Measurements from ENCODE around the gene IL21.
A peak's percentile ranks its signal among the peaks of the same experiment; 100 is the strongest.
"Not testable (repeated sequence)": the region's sequence is repeated elsewhere in the genome, so short reads cannot be mapped to it uniquely, and the experiment has no call there.

Gene IL21

DNA sequence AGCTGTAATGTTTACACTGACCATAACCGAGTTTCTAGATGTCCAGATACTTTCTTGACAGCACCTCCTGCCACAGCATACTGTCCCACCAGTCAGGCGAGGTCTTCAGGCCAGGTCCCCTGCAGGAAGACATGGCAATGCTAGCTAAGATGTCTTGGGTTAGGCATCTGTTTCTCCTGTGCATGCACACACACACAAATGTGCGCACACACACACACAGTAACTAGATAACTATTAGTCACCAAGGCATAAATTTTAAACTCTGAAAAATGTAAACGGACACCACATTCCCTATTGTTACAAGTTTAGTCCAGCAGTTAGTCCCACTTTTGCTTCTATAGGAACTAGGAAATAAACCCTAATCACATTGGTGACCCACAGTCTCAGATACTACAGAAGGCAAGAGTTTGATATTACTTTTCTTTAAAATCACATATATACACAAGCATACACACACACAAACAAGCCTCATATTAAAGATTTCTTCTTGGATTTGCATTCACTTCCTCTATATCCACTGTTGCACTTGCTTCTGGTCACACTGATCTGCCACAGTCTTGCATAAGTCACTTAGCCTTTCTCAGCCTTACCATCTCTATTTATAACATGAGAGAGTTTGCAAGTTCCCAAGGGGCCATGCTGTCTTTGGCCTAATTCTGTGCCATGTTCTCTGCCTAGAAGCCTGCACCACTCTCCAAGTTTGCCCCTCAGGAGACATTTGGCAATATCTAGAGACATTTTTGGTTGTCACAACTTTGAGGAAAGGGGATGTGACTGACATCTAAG is 32.2 kb downstream of the IL21 start:
- no peak overlapping the region for H3K27ac ChIP-seq
- DNase-seq (ENCODE audit: low read depth, low spot score) = no peak

DNA sequence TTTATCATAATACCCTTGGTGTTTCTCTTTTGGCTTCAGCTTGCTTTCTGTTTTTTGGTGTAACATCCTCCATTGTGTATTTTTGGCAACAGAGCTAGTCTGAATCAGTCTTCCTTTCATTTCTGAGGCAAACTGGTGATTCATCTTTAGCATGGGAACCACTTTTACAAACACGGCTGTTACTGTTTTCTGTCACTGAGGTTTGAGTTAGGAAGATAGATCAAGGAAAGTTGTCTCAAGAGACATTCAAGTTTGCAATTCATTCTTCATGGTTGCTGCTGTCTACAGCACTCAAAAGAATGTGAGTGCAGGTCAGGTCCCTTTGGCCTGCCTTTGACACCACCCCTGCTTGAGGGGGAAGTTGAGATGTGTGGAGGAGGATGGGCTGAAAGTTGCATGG is 36.3 kb downstream of the IL21 start:
- H3K27ac ChIP-seq = peak overlapping the region; percentile 8
- peak; percentile 34 for DNase-seq (ENCODE audit: low read depth, low spot score)

GRCh38 chr4:122583906-122584305 is 37.0 kb downstream of the IL21 start:
- no peak for DNase-seq (ENCODE audit: low read depth, low spot score)
- peak overlapping the region; percentile 8 for H3K27ac ChIP-seq

DNA sequence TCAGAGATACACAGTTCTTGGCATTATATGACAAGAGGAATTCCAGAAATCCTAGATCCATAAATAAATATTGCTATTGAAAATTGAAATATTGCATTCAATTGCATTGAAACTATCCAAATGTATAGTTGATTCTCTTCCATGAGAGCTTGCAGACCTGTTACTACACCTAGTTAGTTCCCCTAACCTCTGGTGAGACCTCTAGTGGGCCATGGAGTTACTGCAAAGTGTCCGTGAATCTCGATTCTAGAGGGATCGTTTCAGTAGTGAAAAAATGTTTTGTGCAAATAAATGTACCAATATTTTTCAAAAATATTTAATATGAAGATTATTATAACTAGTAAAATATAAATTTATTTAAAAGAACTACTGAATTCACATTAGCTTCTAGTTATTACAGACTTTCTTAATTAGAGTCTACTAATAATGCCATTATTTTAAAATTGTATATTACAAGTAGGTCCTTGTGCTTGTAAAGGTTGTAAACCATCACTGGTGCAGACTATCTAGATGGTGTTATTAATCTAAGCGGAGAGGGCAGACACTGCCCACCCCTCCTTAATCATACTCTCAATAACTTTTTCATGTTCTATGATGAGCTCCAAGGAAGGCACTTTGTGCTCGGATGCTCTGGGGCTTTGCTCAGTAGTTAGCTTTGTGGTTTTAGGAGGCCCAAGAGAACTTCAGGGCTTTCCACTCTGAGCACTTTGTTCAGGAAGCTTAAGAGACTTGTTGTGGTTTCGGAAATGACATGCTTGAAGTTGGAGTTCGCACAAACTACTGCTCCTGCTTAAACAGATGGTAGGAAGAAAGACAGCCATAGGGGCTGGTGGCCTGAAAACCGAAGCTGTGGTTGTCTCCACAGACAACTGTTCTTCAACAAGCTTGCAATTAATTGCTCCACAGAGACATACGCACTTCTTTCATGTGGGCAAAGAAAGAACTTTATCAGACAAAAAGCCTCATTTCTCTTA is 42.8 kb downstream of the IL21 start:
- no peak for DNase-seq (ENCODE audit: low read depth, low spot score)
- no peak overlapping the region for H3K27ac ChIP-seq

- DNase-seq (ENCODE audit: low read depth, low spot score) = no peak
- H3K27ac ChIP-seq = no peak overlapping the region
Measured at GRCh38 chr4:122577189-122577553, 43.7 kb downstream of the IL21 start.

DNA sequence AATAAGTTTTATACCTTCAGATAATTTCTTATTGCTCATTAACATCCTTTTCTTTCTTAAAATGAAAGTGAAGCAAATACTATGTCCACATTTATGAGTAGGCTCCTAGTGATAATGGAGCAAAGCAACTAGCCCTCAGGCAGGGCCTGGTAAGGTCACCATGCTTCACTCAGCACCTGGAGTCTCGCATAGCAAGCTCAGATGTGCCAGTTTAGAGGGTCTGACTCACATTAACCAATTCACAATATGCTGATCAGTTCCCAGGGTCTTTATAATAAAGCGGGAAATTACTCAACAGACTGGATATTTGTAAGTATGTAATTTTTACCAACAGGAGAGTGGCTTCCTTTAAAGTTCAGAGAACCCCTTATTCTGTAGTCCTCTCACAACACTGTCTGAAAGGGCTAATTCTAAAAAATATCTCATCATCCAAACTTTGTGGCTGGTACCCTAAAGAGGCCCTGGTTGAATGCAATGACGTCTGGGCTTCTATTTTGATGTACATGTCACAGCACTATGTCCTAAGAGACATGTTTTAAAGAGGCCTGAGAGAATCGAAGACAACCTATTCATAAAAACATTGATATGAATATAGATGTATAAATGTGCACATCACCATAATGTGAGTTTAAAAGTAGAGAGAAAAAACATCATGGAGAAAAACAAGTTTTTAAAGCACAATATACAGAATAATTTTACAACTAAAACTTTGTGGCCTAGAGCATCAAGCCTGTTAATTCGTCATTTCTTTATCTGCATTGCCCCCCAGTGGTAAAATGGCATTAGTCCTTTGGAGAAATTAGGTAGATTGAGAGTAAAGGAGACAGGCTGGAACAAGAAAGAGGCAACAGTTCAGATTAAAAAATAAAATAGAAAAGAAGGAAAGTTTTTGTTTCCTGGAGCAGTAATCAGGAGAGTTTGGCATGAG is 44.3 kb downstream of the IL21 start:
- DNase-seq (ENCODE audit: low read depth, low spot score) = no peak
- H3K27ac ChIP-seq = no peak overlapping the region

GRCh38 chr4:122574347-122574746 is 46.5 kb downstream of the IL21 start:
- H3K27ac ChIP-seq; DNase-seq (ENCODE audit: low read depth, low spot score): not testable (repeated sequence)

GRCh38 chr4:122562449-122562848 is 58.4 kb downstream of the IL21 start:
- no peak for DNase-seq (ENCODE audit: low read depth, low spot score)
- H3K27ac ChIP-seq = no peak overlapping the region

All from epithelial cell of prostate (primary cell).